Mucosa of stomach (tissue), 1 donor: ENCODE results near the gene NEU3.

ENCODE experiments used
- H3K27me3 ChIP-seq: one replicate; pipeline ENCODE4 v1.7.0; 2013; ENCODE audit warnings: mild to moderate bottlenecking, low read length; ENCODE audit not compliant: control insufficient read depth, insufficient read depth
- H3K36me3 ChIP-seq: one replicate; pipeline ENCODE4 v1.7.0; 2013; ENCODE audit warnings: low read length; ENCODE audit not compliant: control insufficient read depth, insufficient read depth
- H3K4me1 ChIP-seq: one replicate; pipeline ENCODE4 v1.7.0; 2013; ENCODE audit warnings: mild to moderate bottlenecking, low read length; ENCODE audit not compliant: control insufficient read depth, insufficient read depth
- H3K4me3 ChIP-seq: one replicate; pipeline ENCODE4 v1.7.0; 2013; ENCODE audit warnings: low read length
- H3K9ac ChIP-seq: one replicate; pipeline ENCODE4 v1.7.0; 2013; ENCODE audit warnings: mild to moderate bottlenecking, low read length, moderate library complexity
- H3K9me3 ChIP-seq: one replicate; pipeline ENCODE4 v1.7.0; 2013; ENCODE audit warnings: mild to moderate bottlenecking, low read length, moderate library complexity; ENCODE audit not compliant: control insufficient read depth
- donor health status: Pancreatic carcinoma.

Gene NEU3

DNA sequence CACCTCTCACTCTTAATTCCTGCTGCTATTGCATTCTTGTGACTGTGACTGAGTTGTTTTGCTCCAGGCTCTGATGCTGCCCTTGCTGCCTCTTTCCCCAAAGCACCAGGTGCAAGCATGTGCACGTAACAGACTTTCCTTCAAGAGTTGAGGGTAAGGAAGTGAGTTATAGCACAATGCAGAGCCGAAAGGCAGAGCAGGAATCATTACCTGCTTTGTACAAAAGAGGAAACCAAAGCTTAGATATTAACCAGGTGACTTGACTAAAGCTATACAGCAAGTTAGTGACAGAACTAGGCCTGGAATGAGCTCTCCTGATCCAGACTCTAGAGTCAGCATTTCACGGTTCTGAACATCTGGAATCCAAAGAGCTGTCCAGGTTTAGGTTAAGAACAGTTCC, 33.6 kb downstream of the NEU3 start:
- Histone ChIP-seq H3K4me1 (no peaks in the 10 kb centered on the region), H3K27me3 (no peaks in the 10 kb centered on the region), H3K36me3 (no peaks in the 10 kb centered on the region), H3K9me3 (no peaks in the 10 kb centered on the region), H3K4me3 (no peak overlapping the region), H3K9ac (no peak overlapping the region)

DNA sequence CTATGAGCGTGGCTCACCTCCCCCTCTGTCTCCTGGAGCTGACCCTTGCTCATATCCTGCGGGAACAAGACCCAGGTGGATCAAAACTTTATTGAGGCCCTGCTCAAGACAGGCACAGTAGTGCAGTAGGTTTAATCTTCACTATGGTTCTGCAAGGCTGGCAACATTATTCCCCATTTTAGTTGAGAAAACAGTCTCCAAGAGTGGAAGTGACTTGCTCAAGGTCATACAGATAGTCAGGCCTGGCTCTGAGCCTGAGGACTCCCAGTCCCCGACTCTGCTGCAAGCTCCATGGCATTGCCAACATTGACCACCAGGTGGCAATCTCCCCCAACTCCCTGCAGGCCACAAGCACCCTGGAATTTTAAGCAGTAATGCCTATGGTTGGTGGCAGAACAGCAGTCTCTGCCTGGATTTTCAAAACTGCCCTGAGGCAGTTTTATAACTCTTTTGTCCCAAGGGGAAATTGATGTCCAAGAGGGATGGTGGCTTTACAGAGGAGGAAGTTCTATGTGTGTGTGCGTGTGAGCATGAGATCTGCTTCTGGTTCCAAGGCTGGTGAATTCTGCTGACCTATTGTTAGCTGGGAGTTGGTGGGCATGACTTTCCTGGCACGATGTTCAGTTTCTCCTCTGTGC, 34.1 kb downstream of the NEU3 start:
- H3K36me3 ChIP-seq = no peaks in the 10 kb centered on the region
- no peak overlapping the region for H3K4me3 ChIP-seq
- H3K4me1 ChIP-seq = no peaks in the 10 kb centered on the region
- H3K9ac ChIP-seq = no peak overlapping the region
- no peaks in the 10 kb centered on the region for H3K9me3 ChIP-seq
- no peaks in the 10 kb centered on the region for H3K27me3 ChIP-seq

DNA sequence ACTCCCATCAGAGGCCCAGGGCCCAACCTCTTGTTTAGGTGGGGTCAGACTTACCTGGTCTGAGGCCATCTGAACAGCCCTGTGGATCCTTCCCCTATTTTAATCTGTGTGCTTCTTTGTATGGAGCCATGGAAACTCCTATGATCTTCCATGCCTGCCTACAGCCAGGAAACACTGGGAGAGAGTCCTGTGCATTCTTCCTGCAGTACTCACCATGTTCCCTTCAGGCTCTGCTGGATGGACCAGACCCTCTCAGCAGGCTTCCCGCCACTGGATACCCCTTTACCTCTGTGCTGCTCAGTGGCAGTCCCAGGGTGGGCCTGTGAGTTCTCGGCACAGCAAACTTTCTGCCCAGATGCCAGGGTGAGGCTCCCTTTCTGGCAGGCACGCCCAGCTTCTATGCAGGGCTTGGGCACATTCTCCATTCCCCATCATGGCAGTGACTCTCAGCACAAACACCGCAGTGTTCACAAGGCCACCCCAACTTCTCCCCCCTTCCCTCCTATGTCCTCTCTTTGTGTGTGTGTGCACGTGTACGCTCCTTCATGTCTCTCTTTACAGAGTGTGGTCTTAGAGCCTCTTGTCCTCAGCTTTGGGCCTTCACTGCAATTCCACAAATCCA, 34.8 kb downstream of the NEU3 start:
- Histone ChIP-seq H3K4me1 (no peaks in the 10 kb centered on the region), H3K9me3 (no peaks in the 10 kb centered on the region), H3K9ac (no peak overlapping the region), H3K4me3 (no peak overlapping the region), H3K36me3 (no peaks in the 10 kb centered on the region), H3K27me3 (no peaks in the 10 kb centered on the region)

DNA sequence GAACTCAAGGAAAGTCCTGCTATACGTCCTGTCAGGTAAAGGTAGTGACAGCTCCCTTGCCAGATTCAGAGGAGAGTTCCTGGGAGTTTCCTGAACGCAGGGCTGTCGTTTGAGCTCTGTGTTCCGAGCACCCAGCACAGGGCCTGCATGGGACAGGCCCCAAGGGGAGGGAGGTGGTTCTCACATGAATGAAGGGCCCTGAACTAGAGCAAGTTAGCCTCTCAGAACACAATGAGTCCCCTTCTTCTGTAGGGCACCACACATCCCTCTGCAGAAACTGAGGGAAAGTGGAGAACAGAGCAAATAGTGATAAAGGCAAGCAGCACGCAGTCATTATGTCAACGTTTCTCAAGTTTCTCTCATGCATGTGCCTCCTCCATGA, 35.3 kb downstream of the NEU3 start:
- H3K36me3 ChIP-seq = no peaks in the 10 kb centered on the region
- H3K27me3 ChIP-seq = no peaks in the 10 kb centered on the region
- H3K9ac ChIP-seq = no peak overlapping the region
- H3K4me1 ChIP-seq = no peaks in the 10 kb centered on the region
- H3K4me3 ChIP-seq = no peak overlapping the region
- H3K9me3 ChIP-seq = no peaks in the 10 kb centered on the region

DNA sequence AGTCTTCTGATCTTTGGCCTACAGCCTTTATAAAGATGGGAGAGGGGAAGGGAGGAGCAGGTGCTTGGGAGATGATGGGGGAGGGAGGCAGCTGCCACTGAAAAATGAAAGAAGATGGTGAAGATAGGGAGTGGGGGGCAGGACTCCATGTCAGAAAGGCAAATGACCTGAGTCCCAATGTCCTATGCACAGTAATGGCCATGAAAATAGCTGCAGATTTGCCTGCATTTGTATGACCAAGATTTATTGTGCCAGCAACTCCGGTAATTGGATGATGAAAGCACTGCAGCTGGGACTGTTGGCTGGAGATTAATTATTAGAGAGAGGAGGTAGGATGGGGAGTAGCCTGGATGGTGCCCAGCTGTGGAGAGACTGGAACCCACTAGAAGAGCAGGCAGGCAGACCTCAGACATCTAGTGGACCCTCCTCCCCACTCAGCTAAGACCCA, 36.1 kb downstream of the NEU3 start:
- no peaks in the 10 kb centered on the region for H3K27me3 ChIP-seq
- H3K36me3 ChIP-seq = no peaks in the 10 kb centered on the region
- H3K9me3 ChIP-seq = no peaks in the 10 kb centered on the region
- H3K4me1 ChIP-seq = no peaks in the 10 kb centered on the region
- no peak overlapping the region for H3K4me3 ChIP-seq
- no peak overlapping the region for H3K9ac ChIP-seq

DNA sequence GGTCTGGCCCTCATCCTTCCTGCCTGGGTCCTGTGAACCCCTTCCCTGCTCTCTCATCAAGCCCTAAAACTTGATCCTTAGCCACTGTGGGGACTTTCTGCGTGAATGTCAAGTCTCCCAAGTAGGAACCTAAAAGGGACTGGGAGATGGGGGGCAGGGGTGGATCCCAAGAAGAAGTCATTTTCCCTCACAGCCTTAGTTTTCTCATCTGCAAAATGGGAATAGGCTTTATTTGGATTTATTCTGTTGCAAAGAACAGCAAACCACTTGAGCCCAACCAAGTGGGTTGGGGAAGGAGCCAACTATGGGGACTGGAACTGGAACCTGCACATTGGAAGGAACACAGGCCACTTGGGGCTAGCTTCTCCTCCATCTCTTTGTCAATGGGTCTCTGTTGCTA, 36.8 kb downstream of the NEU3 start:
- H3K36me3 ChIP-seq = no peaks in the 10 kb centered on the region
- H3K9me3 ChIP-seq = no peaks in the 10 kb centered on the region
- H3K4me3 ChIP-seq = no peak overlapping the region
- H3K4me1 ChIP-seq = no peaks in the 10 kb centered on the region
- H3K9ac ChIP-seq = no peak overlapping the region
- no peaks in the 10 kb centered on the region for H3K27me3 ChIP-seq

DNA sequence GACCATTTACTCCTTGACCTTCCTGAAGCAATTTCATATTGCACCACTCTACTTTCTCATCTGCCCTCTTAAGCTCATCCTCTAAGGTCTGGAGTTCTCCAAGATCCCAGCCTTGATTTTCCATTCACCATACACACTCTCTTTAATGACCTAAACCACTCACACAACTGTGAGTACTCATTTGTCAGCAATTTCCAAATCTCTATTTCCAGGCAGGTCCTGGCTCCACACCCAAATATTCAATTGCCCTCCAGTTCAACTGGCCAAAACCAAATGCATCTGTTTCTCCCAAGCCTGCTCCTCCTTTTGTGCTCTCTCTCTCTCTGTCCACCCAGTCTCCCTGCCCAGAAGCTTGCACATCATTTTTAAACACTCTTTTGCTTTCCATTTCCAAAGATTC, 39.6 kb downstream of the NEU3 start:
- Histone ChIP-seq H3K9me3 (no peaks in the 10 kb centered on the region), H3K36me3 (no peaks in the 10 kb centered on the region), H3K9ac (no peak overlapping the region), H3K4me1 (no peaks in the 10 kb centered on the region), H3K27me3 (no peaks in the 10 kb centered on the region), H3K4me3 (no peak overlapping the region)

DNA sequence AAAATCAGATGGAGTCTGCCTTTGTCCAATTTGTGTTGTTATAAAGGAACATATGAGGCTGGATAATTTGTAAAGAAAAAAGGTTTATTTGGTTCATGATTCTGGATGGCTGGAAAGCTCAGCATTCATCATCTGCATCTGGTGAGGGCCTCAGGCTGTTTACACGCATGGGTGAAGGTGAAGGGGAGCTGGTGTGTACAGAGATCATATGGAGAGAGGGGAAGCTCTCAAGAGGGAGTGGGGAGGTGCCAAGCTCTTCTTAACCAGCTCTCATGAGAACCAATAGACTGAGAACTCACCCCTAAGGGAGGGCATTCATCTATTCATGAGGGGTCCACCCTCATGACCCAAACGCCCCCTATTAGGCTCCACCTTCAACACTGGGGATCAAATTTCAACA, 40.0 kb downstream of the NEU3 start:
- Histone ChIP-seq H3K4me3 (no peak overlapping the region), H3K9ac (no peak overlapping the region), H3K4me1 (no peaks in the 10 kb centered on the region), H3K9me3 (no peaks in the 10 kb centered on the region), H3K27me3 (no peaks in the 10 kb centered on the region), H3K36me3 (no peaks in the 10 kb centered on the region)

DNA sequence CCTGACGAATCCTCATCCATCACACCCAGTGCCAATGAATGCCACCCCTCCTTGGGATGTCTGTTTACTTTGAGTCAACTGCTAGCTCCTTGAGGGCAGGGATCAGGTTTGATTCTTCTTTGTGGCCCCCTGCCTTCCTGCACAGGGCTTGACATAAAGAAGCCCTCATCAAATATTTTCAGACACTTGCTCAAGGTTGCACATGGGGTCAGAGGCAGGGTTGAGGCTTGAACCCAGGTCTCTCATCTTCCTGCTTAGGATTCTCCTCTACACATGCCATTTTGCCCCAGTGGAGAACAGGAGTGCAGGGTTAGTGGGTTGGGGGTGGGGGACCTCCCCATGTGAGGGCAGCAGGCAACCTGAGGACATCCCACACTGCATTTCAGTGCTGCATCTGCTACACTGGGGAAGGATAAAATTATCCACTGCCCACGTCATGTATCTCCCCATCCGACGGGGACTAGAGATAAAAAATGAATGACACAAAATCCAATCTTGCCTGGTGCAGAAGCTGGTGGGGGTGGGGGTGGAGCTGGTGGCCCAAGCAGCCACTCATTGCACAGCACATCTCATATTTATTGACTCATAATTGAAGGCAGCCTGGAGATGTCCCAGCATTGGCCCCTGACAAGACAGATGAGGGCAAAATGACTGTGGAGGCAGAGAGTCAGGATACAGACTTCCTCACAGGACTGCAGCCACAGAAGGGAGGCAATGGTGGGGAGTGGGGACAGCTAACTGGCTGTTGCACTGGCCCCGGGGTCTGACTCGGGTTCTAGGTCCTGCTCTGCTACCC, 41.3 kb downstream of the NEU3 start:
- Histone ChIP-seq H3K4me3 (no peak overlapping the region), H3K9me3 (no peaks in the 10 kb centered on the region), H3K9ac (no peak overlapping the region), H3K27me3 (no peaks in the 10 kb centered on the region), H3K4me1 (no peaks in the 10 kb centered on the region), H3K36me3 (no peaks in the 10 kb centered on the region)

DNA sequence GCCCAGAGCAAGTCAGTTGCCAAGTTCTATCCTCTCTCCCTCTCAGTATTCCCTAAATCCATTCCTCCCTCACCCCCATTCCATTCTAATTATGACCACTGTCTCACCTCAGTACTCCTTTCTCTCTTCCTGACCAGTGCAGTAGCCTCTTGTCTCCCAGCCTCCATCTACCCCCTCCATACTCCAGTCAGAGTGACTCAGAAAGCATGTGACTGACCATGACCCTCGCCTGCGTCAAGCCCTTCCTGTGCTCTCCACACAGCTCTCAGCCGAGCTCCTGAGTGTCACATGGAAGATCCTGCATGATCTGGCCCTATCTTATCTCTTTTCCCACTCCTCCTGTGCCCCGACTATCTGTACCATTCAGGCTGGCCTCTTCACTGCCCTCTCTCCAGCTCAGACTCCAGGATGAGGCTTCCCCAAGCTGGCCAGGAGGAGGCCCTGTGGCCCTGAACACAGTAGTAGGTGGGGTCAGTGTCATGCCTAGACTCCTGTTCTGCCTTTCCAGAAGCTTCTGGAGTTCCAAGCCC, 42.6 kb downstream of the NEU3 start:
- no peaks in the 10 kb centered on the region for H3K9me3 ChIP-seq
- no peak overlapping the region for H3K4me3 ChIP-seq
- H3K4me1 ChIP-seq = no peaks in the 10 kb centered on the region
- H3K36me3 ChIP-seq = no peaks in the 10 kb centered on the region
- no peaks in the 10 kb centered on the region for H3K27me3 ChIP-seq
- no peak overlapping the region for H3K9ac ChIP-seq

DNA sequence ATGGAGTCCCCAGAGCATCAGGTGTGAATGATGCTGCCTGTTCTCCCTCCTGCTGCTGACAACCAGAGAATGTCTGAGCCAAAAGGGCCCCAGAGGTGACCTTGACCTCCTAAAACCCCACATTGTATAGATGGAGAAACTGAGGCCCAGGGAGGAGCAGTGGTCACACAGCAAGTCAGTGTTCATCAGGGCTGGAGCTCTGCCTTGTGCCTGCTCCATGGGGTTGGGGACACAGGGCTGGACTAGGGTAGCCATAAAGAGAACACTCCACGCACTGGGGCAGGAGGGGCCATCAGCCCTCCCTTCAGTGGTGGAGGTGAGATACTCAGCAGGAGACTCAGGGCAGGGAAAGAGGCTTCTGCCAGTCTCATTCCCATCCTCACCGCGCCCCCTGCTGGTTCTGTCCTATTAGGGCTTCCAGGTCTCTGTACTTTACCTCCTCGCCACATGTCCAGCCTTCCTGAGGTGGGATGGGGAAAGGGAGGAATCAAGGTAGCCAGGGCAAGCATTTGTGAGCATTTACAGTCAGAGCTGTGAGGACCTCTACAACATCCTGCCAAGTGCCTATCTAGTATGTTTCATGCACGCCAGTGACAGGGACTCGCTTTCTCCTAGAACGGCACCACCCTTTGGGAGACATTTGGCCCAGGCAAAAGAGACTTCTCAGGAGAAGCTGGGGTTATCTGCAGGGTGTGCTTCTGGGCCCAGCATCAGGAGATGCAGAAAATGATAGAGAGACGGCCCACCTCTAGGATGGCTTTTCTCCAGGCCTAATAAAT, 43.2 kb downstream of the NEU3 start:
- no peaks in the 10 kb centered on the region for H3K4me1 ChIP-seq
- no peak overlapping the region for H3K9ac ChIP-seq
- H3K36me3 ChIP-seq = no peaks in the 10 kb centered on the region
- no peak overlapping the region for H3K4me3 ChIP-seq
- no peaks in the 10 kb centered on the region for H3K9me3 ChIP-seq
- H3K27me3 ChIP-seq = no peaks in the 10 kb centered on the region

DNA sequence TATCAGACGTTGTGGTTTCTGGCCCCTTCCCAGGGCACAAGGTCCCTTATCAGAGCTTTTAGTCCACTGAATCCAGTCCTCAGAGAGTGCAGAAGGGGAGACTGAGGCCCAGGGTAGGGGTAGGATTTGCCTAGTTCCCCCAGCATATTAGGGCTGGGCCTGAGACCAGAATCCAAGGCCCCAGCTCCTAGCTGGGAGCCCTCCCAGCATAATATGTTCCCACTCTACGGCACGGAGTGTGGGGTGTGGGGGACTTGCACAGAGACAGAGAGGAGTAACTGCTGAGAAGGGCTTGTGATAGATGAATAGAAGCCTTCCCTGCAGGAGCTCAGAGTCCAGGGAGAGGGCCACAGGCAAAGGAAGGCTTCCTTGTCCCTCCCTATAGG, 43.8 kb downstream of the NEU3 start:
- H3K9ac ChIP-seq = no peak overlapping the region
- H3K4me1 ChIP-seq = no peaks in the 10 kb centered on the region
- no peak overlapping the region for H3K4me3 ChIP-seq
- H3K9me3 ChIP-seq = no peaks in the 10 kb centered on the region
- no peaks in the 10 kb centered on the region for H3K27me3 ChIP-seq
- H3K36me3 ChIP-seq = no peaks in the 10 kb centered on the region
